ENCODE data around the gene DSPP.

DSPP gene

DNA sequence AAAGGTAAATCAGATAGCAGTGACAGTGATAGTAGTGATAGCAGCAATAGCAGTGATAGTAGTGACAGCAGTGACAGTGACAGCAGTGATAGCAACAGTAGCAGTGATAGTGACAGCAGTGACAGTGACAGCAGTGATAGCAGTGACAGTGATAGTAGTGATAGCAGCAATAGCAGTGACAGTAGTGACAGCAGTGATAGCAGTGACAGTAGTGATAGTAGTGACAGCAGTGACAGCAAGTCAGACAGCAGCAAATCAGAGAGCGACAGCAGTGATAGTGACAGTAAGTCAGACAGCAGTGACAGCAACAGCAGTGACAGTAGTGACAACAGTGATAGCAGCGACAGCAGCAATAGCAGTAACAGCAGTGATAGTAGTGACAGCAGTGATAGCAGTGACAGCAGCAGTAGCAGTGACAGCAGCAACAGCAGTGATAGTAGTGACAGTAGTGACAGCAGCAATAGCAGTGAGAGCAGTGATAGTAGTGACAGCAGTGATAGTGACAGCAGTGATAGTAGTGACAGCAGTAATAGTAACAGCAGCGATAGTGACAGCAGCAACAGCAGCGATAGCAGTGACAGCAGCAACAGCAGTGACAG lies 6.1 kb downstream of the DSPP start:
- H4K8ac ChIP-seq (ENCODE audit: low read depth, low read length): no peak overlapping the region
- H3K4ac ChIP-seq (ENCODE audit: low read depth, low read length): no peak overlapping the region
- H2BK120ac ChIP-seq (ENCODE audit: insufficient read depth, low read length, poor library complexity): no peak overlapping the region
- H2BK5ac ChIP-seq (ENCODE audit: low read depth, low read length, poor library complexity): no peak overlapping the region
- H2AK5ac ChIP-seq (ENCODE audit: low read length): no peak overlapping the region
- H3K4me1 ChIP-seq (ENCODE audit: control insufficient read depth in 1 of 2, insufficient read depth in 2 of 2, low read length in 2 of 2): no peaks in the 10 kb centered on the region
- no peak overlapping the region for H3K23ac ChIP-seq (ENCODE audit: low read length)
- no peak overlapping the region for H3K4me3 ChIP-seq (ENCODE audit: low read depth, low read length)
- no peaks in the 10 kb centered on the region for H3K79me2 ChIP-seq (ENCODE audit: control insufficient read depth, insufficient read depth, low read length, poor library complexity)
- no peaks in the 10 kb centered on the region for H3K36me3 ChIP-seq (ENCODE audit: control insufficient read depth in 1 of 2, insufficient read depth in 2 of 2, low read length in 2 of 2)
- H3K14ac ChIP-seq (ENCODE audit: low read length): no peak overlapping the region
- no peaks in the 10 kb centered on the region for H3K79me1 ChIP-seq (ENCODE audit: low read length)
- no CpG with 5 or more reads among the region's 4 CpGs for WGBS (ENCODE audit: extremely low coverage, insufficient coverage, insufficient read length)
- H3K27ac ChIP-seq (ENCODE audit: low read depth, low read length): no peak overlapping the region
- H2BK12ac ChIP-seq (ENCODE audit: low read length): no peak overlapping the region
- no peaks in the 10 kb centered on the region for H3K27me3 ChIP-seq (ENCODE audit: insufficient read depth, low read length)
- no peak overlapping the region for H3K4me2 ChIP-seq (ENCODE audit: low read length)
- H4K12ac ChIP-seq (ENCODE audit: low read depth, low read length): no peak overlapping the region
- no peak for DNase-seq
- no peak overlapping the region for H3K9ac ChIP-seq (ENCODE audit: low read length)
- H3K18ac ChIP-seq (ENCODE audit: low read length): no peak overlapping the region
- H4K91ac ChIP-seq (ENCODE audit: low read depth, low read length): no peak overlapping the region
- H3K9me3 ChIP-seq (ENCODE audit: insufficient read depth, low read depth, low read length): peaks cover 14% of the 10 kb centered on the region
- H2AFZ ChIP-seq (ENCODE audit: insufficient read depth, low read length, poor library complexity): no peak overlapping the region

- Histone ChIP-seq H3K27ac (ENCODE audit: low read depth, low read length) (no peak overlapping the region), H3K14ac (ENCODE audit: low read length) (no peak overlapping the region), H3K18ac (ENCODE audit: low read length) (no peak overlapping the region), H3K4me1 (ENCODE audit: control insufficient read depth in 1 of 2, insufficient read depth in 2 of 2, low read length in 2 of 2) (no peaks in the 10 kb centered on the region), H3K79me2 (ENCODE audit: control insufficient read depth, insufficient read depth, low read length, poor library complexity) (no peaks in the 10 kb centered on the region), H4K8ac (ENCODE audit: low read depth, low read length) (no peak overlapping the region), H3K79me1 (ENCODE audit: low read length) (no peaks in the 10 kb centered on the region), H4K91ac (ENCODE audit: low read depth, low read length) (no peak overlapping the region), H3K23ac (ENCODE audit: low read length) (no peak overlapping the region), H4K12ac (ENCODE audit: low read depth, low read length) (no peak overlapping the region), H2AK5ac (ENCODE audit: low read length) (no peak overlapping the region), H2AFZ (ENCODE audit: insufficient read depth, low read length, poor library complexity) (no peak overlapping the region), H3K9me3 (ENCODE audit: insufficient read depth, low read depth, low read length) (peaks cover 14% of the 10 kb centered on the region), H2BK120ac (ENCODE audit: insufficient read depth, low read length, poor library complexity) (no peak overlapping the region), H3K4me2 (ENCODE audit: low read length) (no peak overlapping the region), H3K27me3 (ENCODE audit: insufficient read depth, low read length) (no peaks in the 10 kb centered on the region), H3K4me3 (ENCODE audit: low read depth, low read length) (no peak overlapping the region), H3K36me3 (ENCODE audit: control insufficient read depth in 1 of 2, insufficient read depth in 2 of 2, low read length in 2 of 2) (no peaks in the 10 kb centered on the region), H2BK5ac (ENCODE audit: low read depth, low read length, poor library complexity) (no peak overlapping the region), H3K9ac (ENCODE audit: low read length) (no peak overlapping the region), H2BK12ac (ENCODE audit: low read length) (no peak overlapping the region), H3K4ac (ENCODE audit: low read depth, low read length) (no peak overlapping the region)
- no peak for DNase-seq
- no CpG with 5 or more reads among the region's 9 CpGs for WGBS (ENCODE audit: extremely low coverage, insufficient coverage, insufficient read length)
Observed at GRCh38 chr4:87616268-87616667, 7.9 kb downstream of the DSPP start.

- Histone ChIP-seq H3K79me1 (ENCODE audit: low read length) (no peaks in the 10 kb centered on the region), H3K4me3 (ENCODE audit: low read depth, low read length) (no peak overlapping the region), H3K18ac (ENCODE audit: low read length) (no peak overlapping the region), H3K36me3 (ENCODE audit: control insufficient read depth in 1 of 2, insufficient read depth in 2 of 2, low read length in 2 of 2) (no peaks in the 10 kb centered on the region), H3K27me3 (ENCODE audit: insufficient read depth, low read length) (no peaks in the 10 kb centered on the region), H3K4me1 (ENCODE audit: control insufficient read depth in 1 of 2, insufficient read depth in 2 of 2, low read length in 2 of 2) (no peaks in the 10 kb centered on the region), H3K14ac (ENCODE audit: low read length) (no peak overlapping the region), H3K27ac (ENCODE audit: low read depth, low read length) (no peak overlapping the region), H2AFZ (ENCODE audit: insufficient read depth, low read length, poor library complexity) (no peak overlapping the region), H3K79me2 (ENCODE audit: control insufficient read depth, insufficient read depth, low read length, poor library complexity) (no peaks in the 10 kb centered on the region), H3K4me2 (ENCODE audit: low read length) (no peak overlapping the region), H3K23ac (ENCODE audit: low read length) (no peak overlapping the region), H2AK5ac (ENCODE audit: low read length) (no peak overlapping the region), H2BK12ac (ENCODE audit: low read length) (no peak overlapping the region), H2BK5ac (ENCODE audit: low read depth, low read length, poor library complexity) (no peak overlapping the region), H3K4ac (ENCODE audit: low read depth, low read length) (no peak overlapping the region), H3K9ac (ENCODE audit: low read length) (no peak overlapping the region), H4K91ac (ENCODE audit: low read depth, low read length) (no peak overlapping the region), H3K9me3 (ENCODE audit: insufficient read depth, low read depth, low read length) (peaks cover 6% of the 10 kb centered on the region), H4K8ac (ENCODE audit: low read depth, low read length) (no peak overlapping the region), H2BK120ac (ENCODE audit: insufficient read depth, low read length, poor library complexity) (no peak overlapping the region), H4K12ac (ENCODE audit: low read depth, low read length) (no peak overlapping the region)
- no CpG with 5 or more reads among the region's 6 CpGs for WGBS (ENCODE audit: extremely low coverage, insufficient coverage, insufficient read length)
- no peak for DNase-seq
Observed at GRCh38 chr4:87620086-87620485, 11.8 kb downstream of the DSPP start.

GRCh38 chr4:87620491-87620890 lies 12.2 kb downstream of the DSPP start:
- no peak for DNase-seq

More at GRCh38 chr4:87620491-87620890, 12.2 kb downstream of the DSPP start:
- no peak overlapping the region for H2BK5ac ChIP-seq (ENCODE audit: low read depth, low read length, poor library complexity)
- no peak overlapping the region for H3K23ac ChIP-seq (ENCODE audit: low read length)
- H3K36me3 ChIP-seq (ENCODE audit: control insufficient read depth in 1 of 2, insufficient read depth in 2 of 2, low read length in 2 of 2): no peaks in the 10 kb centered on the region
- H3K9me3 ChIP-seq (ENCODE audit: insufficient read depth, low read depth, low read length): peaks cover 2% of the 10 kb centered on the region
- no peak overlapping the region for H2BK120ac ChIP-seq (ENCODE audit: insufficient read depth, low read length, poor library complexity)
- H3K4ac ChIP-seq (ENCODE audit: low read depth, low read length): no peak overlapping the region
- H2AFZ ChIP-seq (ENCODE audit: insufficient read depth, low read length, poor library complexity): no peak overlapping the region
- no peaks in the 10 kb centered on the region for H3K27me3 ChIP-seq (ENCODE audit: insufficient read depth, low read length)
- no peak overlapping the region for H2AK5ac ChIP-seq (ENCODE audit: low read length)
- no peaks in the 10 kb centered on the region for H3K4me1 ChIP-seq (ENCODE audit: control insufficient read depth in 1 of 2, insufficient read depth in 2 of 2, low read length in 2 of 2)
- no peak overlapping the region for H4K91ac ChIP-seq (ENCODE audit: low read depth, low read length)
- no peak overlapping the region for H2BK12ac ChIP-seq (ENCODE audit: low read length)
- H3K9ac ChIP-seq (ENCODE audit: low read length): no peak overlapping the region
- no peak overlapping the region for H3K18ac ChIP-seq (ENCODE audit: low read length)
- no peak overlapping the region for H3K4me3 ChIP-seq (ENCODE audit: low read depth, low read length)
- no peak overlapping the region for H3K14ac ChIP-seq (ENCODE audit: low read length)
- no peaks in the 10 kb centered on the region for H3K79me2 ChIP-seq (ENCODE audit: control insufficient read depth, insufficient read depth, low read length, poor library complexity)
- no peak overlapping the region for H3K4me2 ChIP-seq (ENCODE audit: low read length)
- no peak overlapping the region for H4K12ac ChIP-seq (ENCODE audit: low read depth, low read length)
- no peak overlapping the region for H4K8ac ChIP-seq (ENCODE audit: low read depth, low read length)
- no peak overlapping the region for H3K27ac ChIP-seq (ENCODE audit: low read depth, low read length)
- H3K79me1 ChIP-seq (ENCODE audit: low read length): no peaks in the 10 kb centered on the region

All from trophoblast cell (in vitro differentiated cells and primary cell).